IMR-90 (cell line): ENCODE data around the gene DOK6.

Experiments used
- POLR2A ChIP-seq: IDR thresholded peaks from 2 replicates; pipeline ENCODE4 v1.6.1; 2012; ENCODE audit warnings: mild to moderate bottlenecking, low read depth, low read length
- RCOR1 ChIP-seq: IDR thresholded peaks from 2 replicates; pipeline ENCODE4 v1.6.1; 2012; ENCODE audit warnings: mild to moderate bottlenecking, low read length, improper control_type of control experiment; ENCODE audit not compliant: insufficient replicate concordance

- no peak for TF ChIP-seq POLR2A
- TF ChIP-seq RCOR1, result no peak
Observed at GRCh38 chr18:69789794-69790193, 389.1 kb downstream of the DOK6 start.
